Keratinocyte (primary cell): ENCODE data around the gene HAO2.

Experiments
- EZH2 ChIP-seq: IDR thresholded peaks from one replicate; pipeline ENCODE4 v1.6.1; 2012; ENCODE audit warnings: inconsistent platforms, mild to moderate bottlenecking, low read length, moderate library complexity
- TF ChIP-seq, protein P1 (sequence below), 3 experiments: IDR thresholded peaks in 1 of 3; conservative IDR thresholded peaks in 1 of 3; optimal IDR thresholded peaks in 1 of 3; 2 replicates in 2 of 3; 3 replicates in 1 of 3; pipeline versions ENCODE3 to v1.5.1; 2011; ENCODE audit warnings: low read length in 3 of 3, mild to moderate bottlenecking in 3 of 3, moderate library complexity in 2 of 3, control low read depth in 1 of 3, inconsistent platforms in 1 of 3; ENCODE audit not compliant: insufficient read depth in 2 of 3; ENCODE audit errors: extremely low read depth in 1 of 3

DNA sequence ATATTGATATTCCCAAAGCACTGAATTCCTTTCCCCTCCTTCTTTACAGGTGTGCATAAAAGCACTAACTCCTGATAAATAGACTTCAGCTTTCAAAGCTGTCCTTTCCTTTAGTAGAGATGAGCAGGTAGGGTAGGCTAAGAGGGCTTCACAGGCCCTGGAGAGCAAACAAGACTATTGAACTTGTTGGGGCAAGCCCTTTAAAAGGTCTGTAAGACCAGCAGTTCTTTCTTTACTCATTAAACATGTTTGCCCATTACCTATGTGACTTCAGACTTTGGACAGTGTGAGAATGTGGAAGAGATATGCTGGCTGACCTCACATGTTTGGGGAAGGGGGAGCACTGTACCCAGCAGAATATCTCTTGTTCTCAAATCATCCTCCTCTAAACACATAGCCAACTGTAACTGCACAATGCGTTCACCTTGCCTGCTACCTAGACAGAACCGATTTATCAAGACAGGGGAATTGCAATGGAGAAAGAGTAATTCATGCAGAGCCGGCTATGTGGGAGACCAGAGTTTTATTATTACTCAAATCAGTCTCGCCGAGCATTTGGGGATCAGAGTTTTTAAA lies 27.1 kb upstream of the HAO2 start:
- TF ChIP-seq, protein P1, sequence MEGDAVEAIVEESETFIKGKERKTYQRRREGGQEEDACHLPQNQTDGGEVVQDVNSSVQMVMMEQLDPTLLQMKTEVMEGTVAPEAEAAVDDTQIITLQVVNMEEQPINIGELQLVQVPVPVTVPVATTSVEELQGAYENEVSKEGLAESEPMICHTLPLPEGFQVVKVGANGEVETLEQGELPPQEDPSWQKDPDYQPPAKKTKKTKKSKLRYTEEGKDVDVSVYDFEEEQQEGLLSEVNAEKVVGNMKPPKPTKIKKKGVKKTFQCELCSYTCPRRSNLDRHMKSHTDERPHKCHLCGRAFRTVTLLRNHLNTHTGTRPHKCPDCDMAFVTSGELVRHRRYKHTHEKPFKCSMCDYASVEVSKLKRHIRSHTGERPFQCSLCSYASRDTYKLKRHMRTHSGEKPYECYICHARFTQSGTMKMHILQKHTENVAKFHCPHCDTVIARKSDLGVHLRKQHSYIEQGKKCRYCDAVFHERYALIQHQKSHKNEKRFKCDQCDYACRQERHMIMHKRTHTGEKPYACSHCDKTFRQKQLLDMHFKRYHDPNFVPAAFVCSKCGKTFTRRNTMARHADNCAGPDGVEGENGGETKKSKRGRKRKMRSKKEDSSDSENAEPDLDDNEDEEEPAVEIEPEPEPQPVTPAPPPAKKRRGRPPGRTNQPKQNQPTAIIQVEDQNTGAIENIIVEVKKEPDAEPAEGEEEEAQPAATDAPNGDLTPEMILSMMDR (optimal IDR thresholded peaks at IDR 0.05 in 1 of 3, IDR thresholded peaks at IDR 0.05 in 1 of 3, conservative IDR thresholded peaks at IDR 0.05 in 1 of 3; ENCODE audit: extremely low read depth in 1 of 3, insufficient read depth in 2 of 3, low read length in 3 of 3): no peak
- TF ChIP-seq EZH2: no peak
